Gastrocnemius medialis (tissue), 4 donors: ENCODE results near the gene FOXE1. TPM values are rescaled to one million over a fixed set of nuclear protein-coding genes. Genes with fewer than 3 reads are reported as not detected.

Source experiments
- ATAC-seq, 2 donors: fragments of 150-250 bp; one replicate each; pipeline ENCODE4 v1.9.1; 2016
- DNase-seq, 2 donors: peaks; one replicate each; pipeline ENCODE4 v3.0.0-alpha.2; 2019
- H3K27ac ChIP-seq, 4 donors: fragments of 200-600 bp; sonication (generic); 1 replicate in 1 of 4; 2 replicates in 3 of 4; pipeline ENCODE4 v1.5.1; 2016 to 2018; ENCODE audit warnings: mild to moderate bottlenecking in 2 of 4, moderate library complexity in 1 of 4
- H3K27me3 ChIP-seq, 3 donors: fragments of 200-600 bp; sonication (generic) in 2 of 3; 1 replicate in 1 of 3; 2 replicates in 2 of 3; pipeline versions ENCODE4 v1.5.1 to v1.6.0; 2016 to 2019; ENCODE audit warnings: mild to moderate bottlenecking in 1 of 3, moderate library complexity in 1 of 3
- H3K36me3 ChIP-seq, 2 donors: fragments of 200-600 bp; sonication (generic) in 1 of 2; one replicate each; pipeline ENCODE4 v1.5.1; 2017 to 2018
- H3K4me1 ChIP-seq, 2 donors: fragments of 200-600 bp; sonication (generic) in 1 of 2; one replicate each; pipeline ENCODE4 v1.5.1; 2016 to 2017; ENCODE audit warnings: mild to moderate bottlenecking in 2 of 2
- H3K4me3 ChIP-seq, 4 donors: fragments of 200-600 bp; sonication (generic) in 3 of 4; 1 replicate in 1 of 4; 2 replicates in 3 of 4; pipeline ENCODE4 v1.5.1; 2016 to 2019; ENCODE audit warnings: mild to moderate bottlenecking in 2 of 4
- H3K9me3 ChIP-seq, 3 donors: fragments of 200-600 bp; sonication (generic) in 2 of 3; 1 replicate in 1 of 3; 2 replicates in 2 of 3; pipeline ENCODE4 v1.5.1; 2016 to 2019
- POLR2A ChIP-seq, 2 donors: fragments of 450-650 bp; IDR thresholded peaks; one replicate each; pipeline ENCODE4 v1.6.1; 2017; ENCODE audit warnings: antibody characterized with exemption in 2 of 2, mild to moderate bottlenecking in 2 of 2, moderate library complexity in 2 of 2
- in situ Hi-C, 4 donors: fragments of 200-750 bp; cut with MboI; loops; one replicate each; pipeline versions ENCODE4 v1.15.0 to v1.8.0; 2017; ENCODE audit warnings: low sequenced_read_pairs in 4 of 4
- intact Hi-C: fragments of 100-400 bp; cut with DNase I; formaldehyde crosslinking; loops from one replicate; pipeline ENCODE4 v1.15.1; 2023; ENCODE audit warnings: low total_unique reads
- total RNA-seq, 4 donors: library from RNA; depleted of rRNA; stranded (reverse); fragments of >200 nt; gene quantifications; one replicate each; pipeline versions ENCODE4 v1.1.0 to v1.2.3, GENCODE V29; 2016
- TF ChIP-seq, protein P1 (sequence below), 5 experiments: fragments of 450-650 bp in 3 of 5; fragments of 200-600 bp in 2 of 5; sonication (generic) in 2 of 5; IDR thresholded peaks in 4 of 5; conservative IDR thresholded peaks in 1 of 5; 1 replicate in 4 of 5; 2 replicates in 1 of 5; pipeline ENCODE4 v1.5.1; 2016 to 2019; ENCODE audit warnings: antibody characterized with exemption in 5 of 5, mild to moderate bottlenecking in 3 of 5, moderate library complexity in 3 of 5

Gene FOXE1
- total RNA-seq, 4 donors from 2014 or later: not detected

DNA sequence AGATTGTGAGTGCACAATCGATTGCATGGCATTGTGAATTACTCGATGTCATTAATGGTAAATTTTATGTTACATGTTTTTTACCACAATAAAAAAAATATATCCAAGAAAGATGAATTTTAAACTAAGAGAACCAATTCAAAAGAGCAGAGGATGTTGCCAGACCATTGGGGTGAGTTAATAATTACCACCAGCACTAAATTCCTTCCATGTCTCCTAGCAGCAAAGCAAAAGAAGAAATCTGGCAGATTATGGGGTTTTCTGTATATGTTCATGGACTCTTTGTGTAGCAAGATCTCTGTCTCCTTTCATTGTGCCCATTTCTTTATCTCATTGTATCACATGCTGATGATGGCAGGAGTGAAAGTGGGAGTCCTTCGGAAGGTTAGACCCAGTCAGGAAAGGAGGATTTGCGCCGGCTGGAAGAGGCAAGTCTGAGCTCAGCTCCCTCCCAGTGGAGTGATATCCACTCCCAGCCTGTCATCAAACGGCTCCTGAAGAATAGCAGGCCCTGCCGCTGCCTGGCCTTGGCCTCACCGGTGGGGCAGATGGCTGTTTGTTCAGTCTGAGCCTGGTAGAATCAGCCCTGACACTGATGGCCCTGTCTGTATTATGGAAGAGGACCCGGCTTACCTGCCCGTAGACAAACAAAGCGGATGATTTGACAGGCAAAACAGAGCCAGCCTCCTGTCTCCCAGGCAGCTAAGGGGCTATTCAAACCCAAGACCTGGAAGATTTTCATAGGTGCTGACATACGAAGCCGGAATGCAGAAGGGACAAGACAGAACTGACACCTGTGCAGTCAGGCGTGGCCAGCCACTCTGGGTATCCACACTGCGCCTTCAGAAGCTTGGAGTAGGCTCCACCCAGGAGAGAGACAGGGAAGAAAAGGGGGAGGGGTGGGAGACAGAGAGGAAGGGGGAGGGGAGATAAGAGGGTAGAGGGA, 21.9 kb upstream of the FOXE1 start:
- H3K4me3 ChIP-seq: no peak overlapping the region

DNA sequence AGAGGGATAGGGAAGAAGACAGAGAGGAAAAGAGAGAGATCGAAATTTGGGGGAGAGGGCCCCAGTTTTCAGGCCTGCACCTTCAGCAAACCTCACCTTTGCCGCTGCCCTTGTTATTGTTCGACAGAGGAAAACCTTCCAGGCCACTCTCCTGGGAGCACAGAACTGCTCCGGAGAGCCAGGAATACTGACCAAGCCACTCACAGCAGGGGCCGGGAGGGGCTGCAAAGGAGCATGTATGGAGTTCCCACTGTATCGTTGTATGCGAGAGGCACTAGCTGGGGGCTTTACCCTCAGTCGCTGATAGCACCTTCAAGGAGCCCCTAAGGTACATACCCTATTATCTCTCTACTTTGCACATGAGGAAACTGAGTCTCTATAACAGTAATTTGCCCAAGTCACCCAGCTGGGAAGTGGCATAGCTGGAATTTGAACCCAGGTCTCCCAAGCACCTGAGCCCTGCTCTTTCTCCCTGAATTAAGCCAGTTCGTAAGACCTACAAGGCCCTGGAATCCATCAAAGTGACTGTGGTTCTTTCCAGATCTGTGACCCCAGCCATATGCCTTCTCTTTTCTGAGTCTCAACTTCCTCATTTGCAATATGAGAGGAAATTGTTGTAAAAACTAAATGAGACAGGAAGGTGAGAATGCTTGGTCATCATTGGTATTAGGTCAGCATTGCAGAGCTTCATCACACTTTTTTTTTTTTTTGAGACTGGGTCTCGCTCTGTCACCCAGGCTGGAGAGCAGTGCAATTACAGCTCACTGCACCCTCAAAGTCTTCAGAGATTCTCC, 21.0 kb upstream of the FOXE1 start:
- H3K4me3 ChIP-seq: no peak overlapping the region
- ATAC-seq: no peak
- in situ Hi-C loops (no loop called here), intact Hi-C loops (no loop called here)
- no peaks in the 10 kb centered on the region for H3K9me3 ChIP-seq
- H3K27me3 ChIP-seq: no peaks in the 10 kb centered on the region
- H3K36me3 ChIP-seq: no peaks in the 10 kb centered on the region
- no peak for DNase-seq
- TF ChIP-seq POLR2A (IDR thresholded peaks at IDR 0.05): no peak
- TF ChIP-seq, protein P1, sequence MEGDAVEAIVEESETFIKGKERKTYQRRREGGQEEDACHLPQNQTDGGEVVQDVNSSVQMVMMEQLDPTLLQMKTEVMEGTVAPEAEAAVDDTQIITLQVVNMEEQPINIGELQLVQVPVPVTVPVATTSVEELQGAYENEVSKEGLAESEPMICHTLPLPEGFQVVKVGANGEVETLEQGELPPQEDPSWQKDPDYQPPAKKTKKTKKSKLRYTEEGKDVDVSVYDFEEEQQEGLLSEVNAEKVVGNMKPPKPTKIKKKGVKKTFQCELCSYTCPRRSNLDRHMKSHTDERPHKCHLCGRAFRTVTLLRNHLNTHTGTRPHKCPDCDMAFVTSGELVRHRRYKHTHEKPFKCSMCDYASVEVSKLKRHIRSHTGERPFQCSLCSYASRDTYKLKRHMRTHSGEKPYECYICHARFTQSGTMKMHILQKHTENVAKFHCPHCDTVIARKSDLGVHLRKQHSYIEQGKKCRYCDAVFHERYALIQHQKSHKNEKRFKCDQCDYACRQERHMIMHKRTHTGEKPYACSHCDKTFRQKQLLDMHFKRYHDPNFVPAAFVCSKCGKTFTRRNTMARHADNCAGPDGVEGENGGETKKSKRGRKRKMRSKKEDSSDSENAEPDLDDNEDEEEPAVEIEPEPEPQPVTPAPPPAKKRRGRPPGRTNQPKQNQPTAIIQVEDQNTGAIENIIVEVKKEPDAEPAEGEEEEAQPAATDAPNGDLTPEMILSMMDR (IDR thresholded peaks at IDR 0.05 in 4 of 5, conservative IDR thresholded peaks at IDR 0.05 in 1 of 5): no peak
- H3K27ac ChIP-seq: no peak overlapping the region
- H3K4me1 ChIP-seq: no peaks in the 10 kb centered on the region

More for the DNA sequence above, 21.9 kb upstream of the FOXE1 start:
- Histone ChIP-seq H3K36me3 (no peaks in the 10 kb centered on the region), H3K9me3 (no peaks in the 10 kb centered on the region), H3K27ac (no peak overlapping the region), H3K27me3 (no peaks in the 10 kb centered on the region), H3K4me1 (no peaks in the 10 kb centered on the region)
- in situ Hi-C loops: no loop called here
- DNase-seq (no peak), ATAC-seq (no peak)
- intact Hi-C loops: no loop called here
- TF ChIP-seq POLR2A (IDR thresholded peaks at IDR 0.05): no peak
- TF ChIP-seq, protein P1 (IDR thresholded peaks at IDR 0.05 in 4 of 5, conservative IDR thresholded peaks at IDR 0.05 in 1 of 5): no peak

DNA sequence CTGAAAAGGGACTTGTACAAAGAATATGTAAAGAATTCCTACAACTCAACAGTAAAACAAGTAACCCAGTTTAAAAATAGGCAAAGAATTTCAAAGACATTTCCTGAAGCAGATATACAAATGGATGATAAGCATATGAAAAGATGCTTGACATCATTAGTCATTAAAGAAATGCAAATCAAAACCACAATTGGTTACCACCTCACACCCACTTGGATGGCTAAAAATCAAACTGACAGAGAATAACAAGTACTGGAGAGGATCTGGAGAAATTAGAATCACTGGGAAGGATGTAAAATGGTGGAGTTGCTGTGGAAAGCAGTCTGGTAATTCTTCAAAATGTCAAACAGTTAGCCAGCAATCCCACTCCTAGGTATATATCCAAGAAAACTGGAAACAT, 12.5 kb upstream of the FOXE1 start:
- Histone ChIP-seq H3K36me3 (no peaks in the 10 kb centered on the region), H3K27me3 (peaks cover 17 to 28% (median 27%) of the 10 kb centered on the region in 3 donors), H3K9me3 (no peaks in the 10 kb centered on the region), H3K4me1 (no peaks in the 10 kb centered on the region), H3K27ac (no peak overlapping the region), H3K4me3 (no peak overlapping the region)
- DNase-seq (no peak), ATAC-seq (no peak)
- intact Hi-C loops (no loop called here), in situ Hi-C loops (no loop called here)
- TF ChIP-seq, protein P1 (IDR thresholded peaks at IDR 0.05 in 4 of 5, conservative IDR thresholded peaks at IDR 0.05 in 1 of 5): no peak
- TF ChIP-seq POLR2A (IDR thresholded peaks at IDR 0.05): no peak

DNA sequence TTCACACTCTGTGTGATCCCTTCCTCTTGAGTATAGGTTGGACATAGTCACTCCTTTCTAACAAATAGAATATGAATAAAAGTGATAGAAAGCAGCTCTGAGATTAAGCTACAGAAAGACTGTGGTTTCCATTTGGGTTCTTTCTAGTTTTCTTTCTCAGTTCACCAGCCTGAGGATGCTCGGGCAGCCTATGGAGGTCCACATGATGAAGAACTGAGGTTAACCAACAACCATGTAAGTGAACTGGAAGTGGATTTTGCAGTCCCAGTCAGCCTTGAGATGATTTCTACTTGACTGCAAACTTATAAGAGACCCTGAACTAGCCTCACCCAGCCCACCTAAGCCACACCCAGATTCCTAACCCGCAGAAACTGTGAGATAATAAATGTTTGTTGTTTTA, 10.1 kb upstream of the FOXE1 start:
- H3K27me3 ChIP-seq: peaks cover 42 to 52% (median 48%) of the 10 kb centered on the region in 3 donors

More for the DNA sequence above, 10.1 kb upstream of the FOXE1 start:
- in situ Hi-C loops (no loop called here), intact Hi-C loops (no loop called here)
- no peaks in the 10 kb centered on the region for H3K9me3 ChIP-seq
- H3K4me3 ChIP-seq: no peak overlapping the region
- no peak for DNase-seq
- no peaks in the 10 kb centered on the region for H3K36me3 ChIP-seq
- ATAC-seq: no peak
- H3K27ac ChIP-seq: no peak overlapping the region
- peaks cover 0 to 4% of the 10 kb centered on the region in 2 donors for H3K4me1 ChIP-seq
- no peak for TF ChIP-seq POLR2A (IDR thresholded peaks at IDR 0.05)
- TF ChIP-seq, protein P1 (IDR thresholded peaks at IDR 0.05 in 4 of 5, conservative IDR thresholded peaks at IDR 0.05 in 1 of 5): no peak
